Upper lobe of left lung (tissue), 4 donors: ENCODE results near the gene KCTD17.

Source experiments
- POLR2A ChIP-seq, 4 donors: fragments of 450-650 bp; IDR thresholded peaks; one replicate each; pipeline ENCODE4 v1.5.1; 2016 to 2017; ENCODE audit warnings: antibody characterized with exemption in 4 of 4, mild to moderate bottlenecking in 2 of 4
- POLR2AphosphoS5 ChIP-seq, 2 donors: sonication (generic); formaldehyde crosslinking; IDR thresholded peaks; one replicate each; pipeline ENCODE4 v1.5.1; 2017; ENCODE audit warnings: antibody characterized with exemption in 2 of 2

GRCh38 chr22:37020192-37020479 lies 31.4 kb upstream of the KCTD17 start:
- TF ChIP-seq POLR2AphosphoS5 (IDR thresholded peaks at IDR 0.05), result no peak
- TF ChIP-seq POLR2A (IDR thresholded peaks at IDR 0.05), result no peak
